ENCODE data around the gene GPC1.
"Not testable (repeated sequence)": the region's sequence is repeated elsewhere in the genome, so short reads cannot be mapped to it uniquely, and the experiment has no call there.

The GPC1 gene

DNA sequence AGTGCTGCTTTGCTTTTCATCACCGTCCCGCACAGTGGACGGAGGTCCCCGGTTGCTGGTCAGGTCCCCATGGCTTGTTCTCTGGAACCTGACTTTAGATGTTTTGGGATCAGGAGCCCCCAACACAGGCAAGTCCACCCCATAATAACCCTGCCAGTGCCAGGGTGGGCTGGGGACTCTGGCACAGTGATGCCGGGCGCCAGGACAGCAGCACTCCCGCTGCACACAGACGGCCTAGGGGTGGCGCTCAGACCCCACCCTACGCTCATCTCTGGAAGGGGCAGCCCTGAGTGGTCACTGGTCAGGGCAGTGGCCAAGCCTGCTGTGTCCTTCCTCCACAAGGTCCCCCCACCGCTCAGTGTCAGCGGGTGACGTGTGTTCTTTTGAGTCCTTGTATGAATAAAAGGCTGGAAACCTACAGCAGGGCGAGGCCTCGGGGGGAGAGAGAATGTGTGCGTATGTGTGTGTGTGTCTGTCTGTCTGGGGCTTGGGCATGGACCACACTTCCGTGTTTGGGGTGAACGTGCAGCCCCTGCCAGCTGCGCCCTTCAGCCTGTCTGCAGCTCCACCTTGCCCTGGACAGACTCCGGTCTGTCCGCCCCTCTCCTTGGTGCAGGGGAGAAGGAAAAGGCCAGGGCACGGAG, 32.3 kb downstream of the GPC1 start:
- DNase-seq (ENCODE audit: low read depth), result no peak

DNA sequence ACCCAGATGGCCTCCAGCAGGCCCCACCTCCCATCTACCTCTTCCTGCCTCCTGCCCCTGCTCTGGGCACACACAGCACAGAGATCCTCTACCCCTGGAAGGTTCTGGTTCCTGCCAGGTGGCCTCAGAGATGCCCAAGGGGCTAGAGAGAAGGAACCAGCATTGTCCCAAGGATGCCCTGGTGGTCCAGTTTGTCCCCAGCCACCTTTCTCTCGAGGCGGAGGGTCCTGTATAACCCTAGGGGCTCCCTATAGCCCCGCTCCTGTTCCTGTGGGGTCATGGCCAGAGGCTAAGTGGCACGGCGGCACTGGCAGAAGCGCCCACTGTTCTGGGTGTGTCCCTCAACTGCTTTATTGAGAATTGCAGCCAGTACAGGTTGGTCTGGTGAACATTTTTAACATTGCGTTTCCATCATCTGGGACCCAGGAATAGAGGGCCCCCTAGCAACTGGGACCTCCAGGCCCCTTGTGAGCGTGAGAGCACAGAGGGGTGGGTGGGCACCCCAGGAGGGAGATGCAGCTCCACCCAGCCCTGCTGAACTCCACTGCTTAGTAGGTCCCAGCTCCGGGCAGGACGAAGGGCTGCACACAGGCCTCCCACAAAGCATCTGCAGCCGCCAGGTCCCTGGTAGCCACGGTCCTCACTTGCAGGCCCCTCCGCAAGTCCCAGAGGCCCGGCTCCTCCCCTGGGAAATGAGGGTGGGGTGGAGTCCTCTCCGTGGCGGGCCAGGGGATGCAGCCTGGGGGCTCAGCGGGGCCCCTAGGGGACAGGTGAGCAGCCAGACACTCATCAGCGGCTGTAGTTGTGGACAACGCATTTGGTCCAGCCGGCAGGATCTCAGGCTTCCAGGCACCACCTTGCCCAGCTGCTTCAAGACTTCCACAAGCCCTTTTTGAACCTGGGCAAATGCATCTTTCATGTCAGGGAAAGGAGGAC, 33.1 kb downstream of the GPC1 start:
- no peak for DNase-seq (ENCODE audit: low read depth)

DNA sequence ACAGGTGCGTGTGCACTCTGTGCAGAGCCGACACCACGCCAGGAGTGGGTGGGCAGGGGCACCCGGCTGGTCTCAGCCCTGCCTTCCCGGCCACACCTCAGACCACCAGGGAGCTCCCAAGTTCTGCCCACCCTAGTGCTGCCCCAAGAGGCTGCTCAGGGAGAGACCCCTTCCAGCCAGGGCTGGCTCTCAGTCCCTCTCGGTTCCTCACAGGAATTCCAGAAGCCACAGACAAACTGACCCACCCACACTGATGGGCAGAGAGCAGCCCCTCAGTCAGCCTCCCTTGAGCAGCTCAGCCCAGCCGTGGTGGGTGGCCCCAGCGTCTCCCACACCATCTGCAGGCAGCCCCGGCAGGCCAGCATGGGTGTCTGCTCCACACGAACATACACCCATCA, 33.8 kb downstream of the GPC1 start:
- DNase-seq (ENCODE audit: low read depth), result no peak

DNA sequence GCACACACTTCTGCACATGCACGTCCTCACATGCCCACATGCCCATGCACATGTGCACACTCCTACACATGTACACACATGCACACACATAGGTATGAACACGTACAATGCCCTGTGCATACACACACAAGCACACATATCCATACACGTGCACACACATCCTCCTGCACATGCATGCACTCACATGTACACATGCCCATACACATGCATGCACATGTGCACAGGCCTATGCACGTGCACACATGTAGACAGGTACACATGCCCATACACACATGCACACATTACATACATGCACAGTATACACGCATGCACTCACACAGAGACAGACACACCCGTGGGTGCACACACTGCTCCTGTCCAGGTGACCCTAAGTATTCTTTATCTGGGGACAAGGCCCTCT, 34.3 kb downstream of the GPC1 start:
- DNase-seq (ENCODE audit: low read depth), result no peak

DNA sequence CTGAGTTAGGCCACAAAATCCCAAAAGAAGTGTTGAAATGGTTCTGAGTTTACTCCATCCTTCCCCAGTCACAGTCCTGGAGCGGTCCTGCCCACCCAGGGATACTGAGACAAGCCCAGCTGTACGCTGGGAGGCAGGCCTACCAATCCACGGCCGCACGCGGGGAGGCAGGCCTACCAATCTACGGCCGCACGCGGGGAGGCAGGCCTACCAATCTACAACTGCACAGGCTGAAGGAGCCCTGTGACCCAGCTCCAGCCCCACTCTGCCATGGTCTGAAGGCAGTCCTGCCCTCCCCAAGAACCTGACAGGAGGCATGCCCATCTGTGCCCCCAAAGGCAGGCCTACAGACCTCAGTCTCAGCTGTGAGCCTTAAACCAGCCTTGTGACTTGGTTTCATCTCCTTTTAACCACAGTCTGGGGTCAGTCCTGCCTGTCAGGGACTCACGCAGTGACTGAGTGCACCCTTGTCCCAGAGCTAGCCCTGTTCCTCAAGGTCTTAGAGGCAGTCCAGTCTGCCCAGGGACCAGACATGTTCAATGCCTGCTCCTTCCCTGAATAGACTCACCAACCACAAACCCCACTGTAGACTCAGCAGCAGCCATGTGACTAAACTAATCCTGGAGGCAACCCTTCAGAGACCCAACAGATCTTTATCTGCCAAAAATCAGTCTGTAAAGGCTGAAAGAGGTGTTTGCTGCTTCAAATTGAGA, 36.8 kb downstream of the GPC1 start:
- no peak for DNase-seq (ENCODE audit: low read depth)

DNA sequence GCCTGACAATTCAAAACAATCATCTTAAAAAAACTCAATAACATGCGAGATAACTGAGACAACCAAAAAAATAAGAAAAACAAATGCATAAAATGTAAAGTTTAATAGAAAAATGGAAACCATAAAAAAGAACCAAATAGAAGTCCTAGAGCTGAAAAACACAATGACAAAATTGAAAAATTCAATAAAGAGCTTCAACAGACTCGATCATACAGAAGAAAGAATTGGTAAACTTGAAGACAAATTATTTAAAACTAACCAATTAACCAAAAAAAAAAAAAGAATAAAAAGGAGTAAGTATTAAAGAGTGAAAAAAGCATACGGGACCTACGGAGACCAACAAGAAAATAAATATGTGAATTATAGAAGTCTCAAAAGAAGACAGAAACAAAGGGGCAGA, 37.7 kb downstream of the GPC1 start:
- no peak for DNase-seq (ENCODE audit: low read depth)

DNA sequence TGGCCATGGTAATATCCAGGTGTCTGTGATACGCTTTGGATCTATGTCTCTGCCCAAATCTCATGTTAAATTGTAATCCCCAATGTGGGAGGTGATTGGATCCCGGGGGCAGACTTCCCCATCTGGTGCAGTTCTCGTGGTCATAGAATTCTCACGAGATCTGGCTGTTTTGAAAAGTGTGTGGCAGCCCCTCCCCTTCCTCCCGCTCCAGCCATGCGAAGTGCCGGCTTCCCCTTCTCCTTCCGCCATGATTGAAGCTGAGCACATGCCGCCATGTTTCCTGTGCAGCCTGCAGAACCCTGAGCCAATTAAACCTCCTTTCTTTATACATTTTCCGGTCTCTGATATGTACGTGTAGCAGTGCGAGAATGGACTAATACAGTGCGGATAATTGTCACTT, 42.5 kb downstream of the GPC1 start:
- no peak for DNase-seq (ENCODE audit: low read depth)

DNA sequence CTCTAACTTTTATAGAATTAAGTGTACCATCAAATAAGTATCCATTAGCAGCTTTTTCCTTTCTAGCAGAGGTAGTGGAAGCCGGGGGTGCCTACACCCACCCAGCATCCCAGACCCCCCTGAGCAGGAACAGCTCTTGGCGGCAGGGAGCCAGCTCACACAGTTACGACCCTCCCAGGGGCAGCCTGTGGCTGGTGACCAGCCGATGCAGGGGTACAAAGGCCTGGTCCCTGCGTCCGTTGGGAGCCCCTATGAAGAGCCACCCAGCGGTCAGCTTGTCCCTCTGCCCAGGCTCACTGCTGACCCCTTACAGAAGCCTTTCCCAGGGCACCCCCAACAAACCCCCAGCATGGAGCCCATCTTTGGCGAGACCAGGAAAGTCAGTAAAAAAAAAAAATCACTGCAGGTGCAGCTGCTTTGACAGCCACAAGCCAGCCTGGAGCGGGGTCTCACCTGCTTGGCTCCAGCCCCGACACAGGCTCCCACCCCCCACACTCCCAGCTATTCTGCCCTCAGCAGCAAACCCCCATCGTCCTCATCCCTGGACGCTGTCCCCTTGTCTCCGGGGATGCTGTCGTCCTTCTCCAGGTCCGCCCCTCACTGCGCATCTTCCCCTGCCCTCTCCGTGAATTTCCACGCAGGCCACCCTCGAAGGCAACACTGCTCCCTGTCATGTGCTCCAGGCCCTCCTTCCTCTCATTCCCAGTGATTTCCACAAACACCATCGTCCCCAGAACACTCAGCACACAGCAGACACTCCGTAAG, 43.1 kb downstream of the GPC1 start:
- DNase-seq (ENCODE audit: low read depth), result no peak

DNA sequence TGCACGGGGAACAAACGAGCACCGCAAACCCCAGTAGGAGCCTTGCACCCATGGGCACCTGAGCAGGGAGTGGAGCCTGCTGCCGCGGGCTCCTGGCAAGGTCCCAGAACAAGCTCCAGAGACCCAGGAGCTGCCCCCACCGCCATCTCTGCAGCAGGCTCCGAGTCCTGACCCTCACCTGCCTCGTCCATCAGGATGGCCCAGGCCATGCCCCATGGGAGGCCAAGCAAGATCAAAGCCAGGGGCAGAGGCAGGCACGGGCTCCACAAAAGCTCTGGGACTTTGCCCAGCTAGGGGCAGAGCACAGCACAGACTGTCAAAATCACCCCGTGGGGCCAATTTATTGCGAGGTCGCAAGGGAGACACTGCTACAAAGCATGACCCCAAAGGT, 43.6 kb downstream of the GPC1 start:
- DNase-seq (ENCODE audit: low read depth), result no peak

DNA sequence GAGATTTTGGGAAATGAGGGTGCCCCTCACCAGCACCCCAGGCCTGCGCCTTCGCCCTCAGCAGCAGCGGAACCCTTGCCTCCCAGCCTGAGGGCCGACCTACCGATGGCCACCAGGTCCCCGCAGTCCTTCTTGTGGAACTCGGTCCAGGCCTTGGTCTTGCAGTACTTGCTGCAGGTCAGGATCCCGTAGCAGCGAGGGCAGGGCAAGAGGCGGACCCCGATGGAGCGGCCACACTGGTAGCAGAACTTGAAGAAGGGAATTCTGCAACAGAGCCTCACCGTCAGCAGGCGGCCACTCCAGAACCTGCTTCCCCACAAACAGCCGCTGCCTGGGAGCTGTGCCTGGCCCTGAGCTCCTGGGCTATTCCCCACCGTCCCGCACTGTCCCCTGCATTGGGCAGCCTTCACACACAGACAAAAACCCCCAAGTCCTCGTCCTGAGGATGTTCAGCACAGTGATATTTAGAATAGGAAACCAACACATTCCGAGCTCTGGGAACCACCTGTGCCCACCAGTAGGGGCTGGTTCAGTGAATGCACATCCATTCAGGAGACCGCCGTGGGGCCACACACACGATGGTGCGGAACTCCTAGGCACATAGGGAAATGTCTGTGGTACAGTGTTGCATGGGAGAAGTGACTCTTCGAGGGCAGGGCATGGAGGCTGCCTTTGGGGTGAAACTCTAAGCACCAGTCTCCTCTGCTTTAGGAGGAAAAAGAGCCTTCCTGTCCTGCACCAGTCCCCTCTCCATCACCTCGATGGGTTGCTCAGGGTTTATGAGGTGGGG, 45.6 kb downstream of the GPC1 start:
- no peak for DNase-seq (ENCODE audit: low read depth)

DNA sequence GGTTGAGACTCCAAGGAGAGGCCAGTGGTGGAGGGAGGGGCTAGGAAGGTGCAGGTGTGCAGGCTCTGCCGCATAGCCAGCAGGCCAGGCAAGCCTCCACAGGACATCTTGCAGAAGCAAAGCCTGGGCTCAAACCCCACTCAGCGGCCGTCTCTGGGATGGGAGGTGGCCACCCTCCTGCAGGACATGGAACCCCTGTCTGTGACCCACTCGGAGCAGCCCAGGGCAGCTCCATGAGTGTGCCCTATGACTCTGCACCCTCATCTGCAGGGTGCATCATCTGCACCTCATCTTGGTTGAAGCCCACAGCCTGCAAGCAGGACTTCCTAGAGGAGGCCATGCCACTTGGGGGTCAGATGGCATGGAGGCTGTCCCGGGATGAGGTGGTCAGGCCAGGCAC, 46.3 kb downstream of the GPC1 start:
- DNase-seq (ENCODE audit: low read depth), result no peak

DNA sequence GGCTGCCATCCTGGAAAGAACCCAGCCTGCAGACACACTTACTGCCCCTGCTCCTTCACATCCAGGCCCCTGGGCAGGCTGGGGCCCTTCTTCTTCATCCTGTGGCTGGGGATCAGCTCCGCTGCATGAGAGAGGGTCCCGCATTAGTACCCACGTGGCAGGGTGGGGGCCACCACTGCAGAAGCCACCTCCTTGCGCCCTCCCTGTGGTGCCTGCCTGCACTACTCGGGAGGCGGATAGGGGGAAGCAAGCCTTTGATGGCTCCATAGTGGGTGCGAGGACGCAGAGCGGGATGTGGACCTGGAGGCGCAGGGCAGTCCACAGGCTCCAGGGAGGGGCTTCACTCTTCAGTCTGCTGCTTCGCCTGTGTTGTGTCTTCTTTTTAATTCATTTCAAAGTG, 46.7 kb downstream of the GPC1 start:
- no peak for DNase-seq (ENCODE audit: low read depth)

DNA sequence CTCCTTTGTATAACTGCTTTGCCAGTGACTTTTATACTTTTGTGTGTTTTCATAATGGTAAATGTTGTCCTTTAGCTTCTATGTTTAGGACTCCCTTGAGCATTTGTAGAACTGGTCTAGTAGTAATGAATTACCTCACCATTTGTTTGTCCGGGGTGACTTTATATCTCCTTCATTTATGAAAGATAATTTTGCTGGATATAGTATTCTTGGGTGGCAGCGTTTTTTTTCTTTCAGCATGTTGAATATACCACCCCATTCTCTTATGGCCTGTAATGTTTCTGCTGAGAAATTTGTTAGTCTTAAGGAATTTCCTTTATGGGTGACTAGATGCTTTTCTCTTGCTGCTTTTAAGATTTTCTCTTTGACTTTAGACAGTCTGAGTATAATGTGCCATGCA, 56.0 kb downstream of the GPC1 start:
- no peak for DNase-seq (ENCODE audit: low read depth)

DNA sequence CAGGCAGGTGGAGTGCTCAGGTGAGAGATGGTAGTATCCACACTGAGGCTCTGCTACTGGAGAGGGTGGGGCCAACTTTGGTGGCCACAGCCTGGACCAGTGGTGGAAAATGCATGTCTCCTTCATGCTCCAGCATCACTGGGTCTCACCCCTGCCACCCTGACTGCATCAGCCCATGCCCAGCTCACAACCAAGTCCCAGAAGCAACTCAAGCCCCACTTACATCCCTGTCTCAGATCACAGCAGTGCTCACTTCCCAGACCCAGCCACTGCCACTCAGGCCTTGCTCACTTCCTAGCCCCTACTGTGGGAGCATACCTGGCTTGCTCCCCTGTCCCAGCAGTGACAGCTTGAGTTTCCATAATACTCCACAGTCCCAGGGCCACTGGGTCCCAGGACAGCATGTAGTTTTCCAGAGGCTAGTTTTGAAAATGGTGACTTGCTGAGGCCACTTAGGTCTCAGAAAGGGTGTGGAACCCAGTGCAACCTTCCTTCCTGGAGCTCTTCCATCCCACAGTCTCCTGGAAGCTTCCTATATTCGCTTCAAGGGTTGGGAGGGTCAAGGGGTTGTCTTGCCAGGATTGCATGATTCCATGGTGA, 58.8 kb downstream of the GPC1 start:
- DNase-seq (ENCODE audit: low read depth), result no peak

DNA sequence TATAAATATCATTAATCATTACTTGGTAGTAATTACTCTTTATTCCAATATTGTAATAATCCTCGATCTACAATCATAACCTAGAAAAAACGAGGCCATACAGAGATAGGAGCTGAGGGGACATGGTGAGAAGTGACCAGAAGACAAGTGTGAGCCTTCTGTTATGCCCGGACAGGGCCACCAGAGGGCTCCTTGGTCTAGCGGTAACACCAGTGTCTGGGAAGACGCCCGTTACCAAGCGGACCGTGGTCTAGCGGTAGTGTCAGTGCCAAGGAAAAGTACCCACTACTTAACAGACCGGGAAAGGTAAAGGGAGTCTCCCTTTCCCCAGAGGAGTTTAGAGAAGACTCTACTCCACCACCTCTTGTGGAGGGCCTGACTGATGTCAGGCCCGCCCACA, 59.5 kb downstream of the GPC1 start:
- DNase-seq (ENCODE audit: low read depth), result not testable (repeated sequence)

DNA sequence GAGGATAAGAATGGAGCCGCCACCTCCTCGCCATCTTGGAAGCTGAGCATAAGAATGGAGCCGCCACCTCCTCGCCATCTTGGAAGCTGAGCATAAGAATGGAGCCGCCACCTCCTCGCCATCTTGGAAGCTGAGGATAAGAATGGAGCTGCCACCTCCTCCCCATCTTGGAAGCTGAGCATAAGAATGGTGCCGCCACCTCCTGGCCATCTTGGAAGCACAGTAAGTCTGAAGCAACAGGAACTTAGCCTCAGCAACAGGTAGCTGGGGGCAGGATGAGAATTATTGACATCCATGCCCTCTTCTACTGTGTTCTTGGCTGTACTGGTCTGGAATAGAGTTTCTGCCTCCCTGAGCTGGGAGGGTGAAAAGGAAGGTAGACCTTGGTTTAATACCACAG, 61.6 kb downstream of the GPC1 start:
- DNase-seq (ENCODE audit: low read depth), result not testable (repeated sequence)

DNA sequence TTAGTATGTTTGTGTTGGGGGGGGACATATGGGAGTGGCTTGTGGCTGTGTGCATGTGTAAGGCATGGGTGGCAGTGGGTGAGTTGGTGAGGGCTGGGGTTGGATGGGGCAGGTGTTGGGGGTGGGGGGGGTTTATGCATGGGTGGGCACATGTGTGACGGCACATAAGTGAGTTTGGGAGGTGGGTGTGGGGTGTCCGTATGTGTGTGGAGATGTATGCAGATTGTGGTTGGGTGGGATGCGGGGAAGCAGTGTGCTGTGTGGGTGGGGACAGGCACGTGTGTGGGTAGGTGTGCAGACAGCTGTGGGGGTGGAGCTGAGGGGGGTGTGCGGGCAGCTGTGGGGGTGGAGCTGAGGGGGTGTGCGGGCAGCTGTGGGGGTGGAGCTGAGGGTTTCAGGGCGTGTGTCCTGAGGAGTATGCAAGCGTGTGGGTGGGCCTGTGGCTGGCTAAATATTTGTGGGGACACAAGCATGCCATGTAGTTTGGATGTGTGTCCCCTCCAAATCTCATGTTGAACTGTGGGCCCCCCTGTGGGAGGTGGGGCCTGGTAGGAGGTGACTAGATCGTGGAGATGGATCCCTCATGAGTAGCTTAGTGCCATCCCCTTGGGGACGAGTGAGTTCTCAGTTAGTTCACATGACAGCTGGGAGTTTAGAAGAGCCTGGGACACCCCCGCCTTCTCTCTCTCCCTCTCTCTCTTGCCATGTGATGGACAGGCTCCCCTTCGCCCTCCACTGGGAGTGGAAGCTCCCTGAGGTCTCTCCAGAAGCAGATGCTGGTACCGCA, 62.9 kb downstream of the GPC1 start:
- no peak for DNase-seq (ENCODE audit: low read depth)

DNA sequence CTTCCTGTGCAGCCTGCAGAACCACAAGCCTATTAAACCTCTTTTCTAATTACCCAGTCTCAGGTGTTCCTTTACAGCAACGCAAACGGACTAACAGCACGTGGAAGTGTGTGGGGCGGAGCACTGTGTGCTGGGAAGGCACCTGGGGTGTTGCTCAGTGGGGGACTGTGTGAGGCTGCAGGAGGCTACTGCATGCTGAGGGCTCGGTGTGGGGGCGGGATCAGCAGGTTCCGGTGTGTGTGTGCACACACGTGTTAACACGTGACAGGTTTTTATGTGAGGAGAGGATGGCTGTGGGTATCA, 63.4 kb downstream of the GPC1 start:
- no peak for DNase-seq (ENCODE audit: low read depth)

DNA sequence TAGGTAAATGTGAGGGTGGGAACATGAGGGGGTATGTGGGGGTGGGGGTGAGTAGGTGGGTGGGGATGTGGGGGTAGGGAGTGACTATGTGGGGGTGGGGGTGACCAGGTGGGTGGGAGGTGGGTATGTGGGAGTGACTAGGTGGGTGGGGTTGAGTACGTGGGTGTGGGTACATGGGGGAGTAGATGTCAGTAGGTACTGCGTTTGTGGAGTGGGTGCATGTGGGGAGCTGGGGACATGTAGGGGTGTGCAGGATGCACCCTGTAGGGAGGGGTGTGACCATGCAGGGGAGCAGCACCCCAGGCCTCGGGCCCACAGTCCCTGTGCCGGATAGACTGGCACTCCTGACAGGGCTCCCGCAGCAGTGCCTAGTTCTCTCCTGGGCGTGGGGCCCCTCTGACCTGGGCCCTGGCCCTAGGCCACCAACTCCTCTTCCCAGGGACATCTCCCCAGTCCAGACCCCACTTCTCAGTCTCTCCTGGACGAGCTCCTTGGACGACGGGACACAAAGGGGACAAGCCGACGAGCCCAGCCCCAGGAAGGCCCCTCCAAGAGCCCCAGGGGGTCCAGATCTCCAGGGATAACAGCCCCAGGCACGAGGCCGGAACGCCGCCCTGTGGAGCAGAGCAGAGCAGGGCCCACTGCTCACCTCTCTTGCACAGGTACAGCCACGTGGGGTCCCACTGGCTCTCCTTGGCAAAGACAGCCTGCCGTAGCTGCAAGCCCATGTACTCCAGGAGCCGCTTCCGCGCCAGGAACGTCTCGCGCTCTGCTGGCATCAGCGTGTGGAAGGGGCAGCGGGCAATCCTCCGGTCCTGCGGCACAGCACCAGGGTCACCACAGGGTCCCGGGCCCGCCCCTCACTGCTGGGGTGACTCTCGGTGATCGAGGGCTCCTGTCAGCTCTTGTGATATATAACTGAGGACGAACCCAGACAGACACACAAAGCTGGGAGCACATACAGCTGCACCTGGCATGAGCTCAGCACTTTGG, 64.1 kb downstream of the GPC1 start:
- DNase-seq (ENCODE audit: low read depth), result no peak

Data from stimulated activated CD8-positive, alpha-beta memory T cell treated with anti-CD3 and anti-CD28 coated beads, Interleukin-12 subunit alpha, Interleukin-12 subunit beta, amount 100 ng/mL, for 4 hours (primary cell).